Lower leg skin (tissue), 3 donors: ENCODE data around the gene RGS9BP.
"Not testable (repeated sequence)": the region's sequence is repeated elsewhere in the genome, so short reads cannot be mapped to it uniquely, and the experiment has no call there.

Experiments
- CTCF ChIP-seq, 3 donors: fragments of 450-650 bp; IDR thresholded peaks; one replicate each; pipeline ENCODE4 v1.5.1; 2016; ENCODE audit warnings: antibody characterized with exemption in 3 of 3, mild to moderate bottlenecking in 3 of 3, moderate library complexity in 2 of 3
- POLR2A ChIP-seq, 2 donors: fragments of 450-650 bp; IDR thresholded peaks; one replicate each; pipeline ENCODE4 v1.6.1; 2016 to 2017; ENCODE audit warnings: antibody characterized with exemption in 2 of 2, mild to moderate bottlenecking in 1 of 2, moderate library complexity in 1 of 2

GRCh38 chr19:32700129-32700528, 24.5 kb downstream of the RGS9BP start:
- TF ChIP-seq CTCF, POLR2A (IDR thresholded peaks at IDR 0.05): not testable (repeated sequence)
